HG03439 (cell line): ENCODE measurements around the gene TCP1.
"Not testable (repeated sequence)": the region's sequence is repeated elsewhere in the genome, so short reads cannot be mapped to it uniquely, and the experiment has no call there.

Experiments
- ATAC-seq: cut with Tn5 transposase; IDR thresholded peaks from one replicate; pipeline ENCODE4 v1.9.1; 2021; ENCODE audit warnings: mild to moderate bottlenecking, moderate library complexity; ENCODE audit not compliant: unreplicated experiment

Gene TCP1

DNA sequence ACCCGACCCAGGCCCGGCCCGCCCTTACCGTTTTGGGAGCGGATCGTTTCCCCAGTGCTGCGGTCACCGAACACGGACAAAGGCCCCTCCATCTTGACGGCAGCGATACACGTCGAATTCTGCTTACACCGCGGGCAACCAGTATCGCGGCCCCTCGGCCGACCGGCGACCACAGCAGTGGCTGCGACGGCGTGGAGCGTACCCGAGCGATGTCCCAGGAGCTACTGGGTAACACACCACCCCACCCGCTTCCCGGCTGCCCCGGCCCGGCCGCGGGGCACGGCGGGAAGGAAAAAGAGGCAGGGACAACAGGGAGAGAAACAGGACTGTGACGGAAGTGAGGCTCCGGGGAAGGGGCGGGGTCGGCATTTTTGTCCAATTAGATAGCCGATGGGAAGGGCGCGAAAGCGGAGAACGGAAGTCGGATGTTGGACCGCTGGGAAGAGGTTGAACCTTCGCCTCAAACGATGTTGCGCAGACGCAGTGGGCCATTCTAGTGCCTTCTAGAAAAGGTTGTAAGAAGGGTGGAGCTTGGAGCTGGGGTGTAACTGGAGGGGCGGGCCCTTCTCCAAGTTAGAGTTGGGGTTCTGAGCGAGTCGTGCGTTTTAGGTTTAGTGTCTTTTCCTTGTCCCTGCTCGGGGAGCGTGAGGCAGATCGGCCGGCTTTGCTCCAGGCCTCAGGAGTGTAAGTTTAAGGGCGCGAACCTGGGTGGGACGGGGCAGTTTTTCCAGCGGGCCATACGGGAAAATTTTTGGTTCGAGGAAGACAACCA, at the start of gene TCP1:
TSS of gene TCP1 (minus strand) at position 226 of the 772 bp plus-strand sequence. CDS start at position 92, 134 bp downstream.
- peak; percentile 76 for ATAC-seq

DNA sequence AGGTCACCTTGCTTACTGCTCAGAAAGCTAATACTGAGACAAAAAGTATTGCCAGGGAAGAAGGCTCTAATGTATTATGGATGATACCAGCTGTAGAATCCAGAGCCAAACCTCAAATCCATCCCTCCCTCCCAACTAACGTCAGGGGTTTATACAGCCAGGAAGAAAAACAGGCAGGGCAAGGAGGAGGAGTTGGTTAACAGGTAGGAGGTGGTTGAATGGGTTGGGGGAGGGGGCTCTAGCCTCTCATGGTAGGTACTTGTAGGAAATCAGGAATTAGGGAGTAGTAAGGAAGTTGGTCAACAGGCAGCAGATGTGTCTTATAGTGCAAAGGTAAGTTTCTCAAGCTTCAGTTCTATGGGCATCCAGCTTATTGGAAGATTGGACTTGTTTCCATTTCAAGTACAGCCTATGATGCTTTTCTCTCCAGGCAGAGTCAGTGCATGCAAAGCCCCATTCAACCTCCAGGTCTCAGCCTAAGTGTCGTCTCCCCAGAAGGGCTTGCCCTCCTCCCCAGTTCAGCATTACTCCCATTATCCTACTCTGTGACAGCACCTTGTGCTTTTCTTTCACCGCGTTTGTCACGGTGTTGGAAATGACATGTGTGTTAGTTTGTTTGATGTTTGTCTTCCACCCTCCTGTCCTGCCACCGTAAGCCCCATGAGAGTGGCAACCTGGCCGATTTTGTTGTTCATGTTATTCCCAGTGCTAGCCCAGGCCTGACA, 48.8 kb upstream of the TCP1 start:
- ATAC-seq = no peak

DNA sequence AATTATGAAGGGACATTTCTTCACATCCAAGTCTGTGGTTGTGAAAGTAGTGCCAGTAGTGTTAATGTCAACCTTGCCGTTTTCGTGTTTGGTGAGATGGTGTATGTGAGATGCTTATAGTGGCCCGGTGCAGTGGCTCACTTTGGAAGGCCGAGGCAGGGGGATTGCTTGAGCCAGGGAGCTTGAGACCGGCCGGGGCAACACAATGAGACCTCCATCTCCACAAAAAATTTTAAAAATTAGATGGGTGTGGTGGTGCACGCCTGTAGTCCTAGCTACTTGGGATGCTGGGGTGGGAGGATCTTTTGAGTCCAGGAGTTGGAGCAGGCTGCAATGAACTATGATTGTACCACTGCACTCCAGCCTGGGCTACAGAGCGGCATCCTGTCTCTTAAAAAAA, 48.1 kb upstream of the TCP1 start:
- no peak for ATAC-seq

DNA sequence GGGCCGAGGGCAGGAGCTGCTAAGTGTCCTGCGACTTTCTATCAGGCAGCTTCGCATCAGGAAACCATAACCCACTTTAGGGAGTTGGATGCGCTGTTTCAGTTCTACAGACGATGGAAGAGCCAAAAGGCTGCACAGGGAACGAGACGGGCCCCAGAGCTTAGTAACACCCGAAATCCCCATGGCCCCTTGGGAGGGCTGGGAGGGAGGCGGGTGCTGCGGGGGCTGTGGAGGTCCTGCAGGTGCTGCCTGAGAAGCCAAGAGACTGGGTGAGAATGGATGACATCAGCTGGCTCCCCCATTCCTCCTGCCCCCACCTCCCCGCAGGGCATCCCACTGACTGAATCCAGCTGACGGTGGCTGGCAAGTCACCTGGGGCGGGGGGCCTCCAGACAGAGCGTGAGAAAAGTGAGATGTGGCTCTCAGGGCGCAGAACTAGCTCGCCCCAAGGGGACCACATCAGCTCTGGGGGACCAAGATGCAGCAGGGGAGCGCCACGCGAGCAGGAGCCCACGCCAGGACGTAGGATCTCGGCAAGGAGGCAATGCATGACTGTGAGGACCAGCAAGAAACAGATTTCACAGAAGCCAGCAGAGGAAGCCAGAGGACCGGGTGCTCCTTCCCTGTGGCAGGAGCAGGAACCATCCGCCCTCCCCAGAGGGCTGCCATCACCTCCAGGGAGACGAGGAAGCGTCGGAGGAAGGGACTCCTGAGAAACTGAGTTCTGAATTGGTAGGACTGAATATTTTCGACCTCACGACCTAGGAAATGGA, 47.5 kb upstream of the TCP1 start:
- ATAC-seq = no peak

DNA sequence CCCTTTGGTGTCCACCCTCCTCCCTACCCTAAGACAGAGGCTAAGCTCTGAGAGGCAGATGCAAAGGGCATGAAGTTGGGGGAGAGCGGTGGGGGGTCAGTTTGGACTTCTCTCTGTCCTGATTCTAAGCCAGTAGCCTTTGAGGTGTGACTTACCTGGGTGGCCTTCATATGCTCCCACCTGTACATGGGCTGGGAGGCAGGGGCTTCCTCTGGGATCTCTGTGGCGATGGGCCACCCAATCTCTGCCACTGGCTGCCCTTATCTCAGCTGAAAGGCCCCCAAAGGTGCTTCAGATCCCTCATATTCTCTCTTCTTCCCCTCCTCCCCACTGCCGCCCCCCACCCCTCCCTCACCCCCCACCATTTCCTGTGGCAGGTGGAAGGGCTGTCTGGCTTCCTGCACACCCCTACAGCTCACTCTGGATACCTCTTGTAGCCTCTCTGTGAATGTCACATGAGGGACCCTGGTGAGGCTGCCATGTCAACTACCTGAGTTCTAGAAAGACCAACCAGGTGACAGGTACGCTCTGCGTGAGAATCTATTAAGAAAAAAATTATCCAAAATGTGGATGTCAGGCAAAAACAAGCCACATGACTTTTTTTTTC, 44.7 kb upstream of the TCP1 start:
- ATAC-seq = no peak

DNA sequence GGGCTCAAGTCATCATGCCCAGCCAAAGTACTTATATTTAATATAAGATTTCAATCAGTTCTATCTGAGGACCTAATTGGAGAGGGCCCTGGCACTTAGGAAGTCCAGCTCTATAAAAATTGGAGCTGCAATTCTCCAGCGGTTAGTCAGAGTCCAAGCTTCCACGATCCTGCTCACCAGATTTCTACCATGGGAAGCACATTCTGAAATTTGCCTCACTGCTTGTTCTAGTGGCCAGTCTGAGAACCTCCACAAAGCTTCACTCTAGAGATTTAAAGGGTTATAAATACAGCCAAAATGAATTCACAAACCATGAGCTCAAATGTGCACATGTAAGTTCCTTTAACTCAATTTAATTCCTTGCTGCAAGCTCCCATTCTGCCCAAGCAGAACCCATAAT, 44.2 kb upstream of the TCP1 start:
- ATAC-seq = no peak

DNA sequence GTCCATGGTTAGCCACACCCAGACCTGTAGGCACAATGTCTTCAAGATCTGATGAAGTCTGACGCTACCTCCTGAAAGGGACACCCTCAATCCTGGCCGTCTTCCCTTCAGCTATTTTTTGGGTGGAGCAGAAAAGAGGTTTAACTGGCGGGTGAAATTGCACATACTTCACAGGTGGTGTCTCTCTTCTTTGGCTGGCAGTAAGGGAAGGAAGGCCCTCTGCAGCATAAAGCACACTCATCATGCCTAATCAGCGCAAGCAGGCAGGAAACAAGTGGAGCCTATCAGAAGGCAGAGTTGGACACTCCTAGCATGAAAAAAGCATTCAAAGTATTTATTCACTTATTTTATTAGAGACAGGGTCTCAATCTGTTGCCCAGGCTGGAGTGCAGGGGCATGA, 43.5 kb upstream of the TCP1 start:
- ATAC-seq = no peak

DNA sequence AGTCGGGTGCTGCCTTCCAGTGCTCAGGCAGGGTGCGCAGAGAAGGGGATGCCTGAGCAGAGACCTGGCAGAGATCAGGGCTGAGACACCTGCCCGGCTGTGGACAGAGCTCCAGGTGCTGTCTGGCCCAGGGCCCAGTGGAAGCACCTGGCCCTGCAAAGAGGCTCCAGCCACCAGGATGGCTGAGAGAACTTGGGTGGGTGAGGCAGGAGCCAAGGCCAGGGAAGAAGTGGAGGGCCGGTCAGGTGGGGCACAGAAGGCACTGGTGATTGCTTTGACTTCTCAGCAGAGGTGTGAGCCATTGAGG, 41.9 kb upstream of the TCP1 start:
- ATAC-seq = no peak

DNA sequence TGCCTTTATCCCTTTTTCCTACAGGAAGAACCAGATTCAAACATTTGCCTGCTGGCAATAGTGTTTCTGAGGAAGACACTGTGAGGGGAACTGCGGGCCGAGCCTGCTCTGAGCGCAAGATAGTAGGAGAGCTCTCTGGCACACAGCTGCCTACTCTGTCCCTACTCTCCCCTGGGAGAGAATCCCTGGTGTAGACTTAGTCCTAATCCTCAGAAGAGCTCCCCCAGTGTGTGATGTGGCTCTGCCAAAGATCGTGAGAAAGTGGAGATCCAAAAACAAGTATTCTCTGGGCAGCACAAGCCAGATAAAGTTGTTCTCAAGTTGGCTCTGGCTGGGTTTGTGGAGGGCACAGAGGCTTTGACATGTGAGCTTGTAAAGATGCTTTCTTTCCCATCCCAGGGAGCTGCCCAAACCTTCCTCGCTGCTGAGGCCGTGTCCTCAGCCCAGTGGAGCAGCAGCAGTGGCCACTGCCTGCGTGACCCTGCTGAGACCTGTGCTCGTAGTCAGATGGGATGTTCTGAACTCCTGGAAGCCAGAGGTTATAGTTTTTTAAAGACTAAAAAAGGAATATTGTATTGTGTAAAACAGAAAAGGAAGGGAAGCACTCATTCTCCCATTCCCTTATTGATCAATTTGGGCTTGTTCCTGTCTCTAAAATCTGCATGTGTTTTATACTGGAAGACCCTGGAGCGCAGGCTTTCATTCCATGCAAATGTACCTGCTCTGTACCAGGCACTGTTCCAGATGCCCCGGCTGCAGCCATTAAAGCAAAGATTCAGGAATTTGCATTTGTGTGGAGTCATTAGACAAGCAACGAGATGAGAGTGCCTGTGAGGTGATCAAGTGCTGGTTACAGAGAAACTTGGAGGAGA, 41.3 kb upstream of the TCP1 start:
- ATAC-seq = no peak

- peak; percentile 61 for ATAC-seq
Observed at GRCh38 chr6:159829526-159829925, 40.1 kb upstream of the TCP1 start.

DNA sequence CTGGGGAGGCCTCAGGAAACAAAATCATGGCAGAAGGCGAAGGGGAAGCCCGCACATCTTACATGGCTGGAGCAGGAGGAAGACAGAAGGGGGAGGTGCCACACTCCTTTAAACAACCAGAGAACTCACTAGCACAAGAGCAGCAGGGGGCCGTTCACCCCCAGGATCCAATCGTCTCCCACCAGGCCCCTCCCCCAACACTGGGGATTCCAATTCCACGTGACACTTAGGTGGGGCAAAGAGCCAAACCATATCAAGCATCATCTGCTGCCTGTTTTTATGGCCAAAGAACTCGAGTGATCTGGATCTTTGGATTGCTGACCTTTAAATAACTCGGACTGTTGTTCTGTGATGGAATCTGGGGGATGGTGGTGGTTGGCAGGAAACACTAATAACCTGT, 38.7 kb upstream of the TCP1 start:
- no peak for ATAC-seq

GRCh38 chr6:159826968-159827647, 37.7 kb upstream of the TCP1 start:
- ATAC-seq = no peak

GRCh38 chr6:159826004-159826403, 36.6 kb upstream of the TCP1 start:
- ATAC-seq = no peak

- ATAC-seq = not testable (repeated sequence)
Observed at GRCh38 chr6:159824690-159825089, 35.3 kb upstream of the TCP1 start.

- no peak for ATAC-seq
Observed at GRCh38 chr6:159823953-159824352, 34.6 kb upstream of the TCP1 start.

GRCh38 chr6:159821726-159822125, 32.3 kb upstream of the TCP1 start:
- no peak for ATAC-seq

- no peak for ATAC-seq
Observed at GRCh38 chr6:159821122-159821521, 31.7 kb upstream of the TCP1 start.

DNA sequence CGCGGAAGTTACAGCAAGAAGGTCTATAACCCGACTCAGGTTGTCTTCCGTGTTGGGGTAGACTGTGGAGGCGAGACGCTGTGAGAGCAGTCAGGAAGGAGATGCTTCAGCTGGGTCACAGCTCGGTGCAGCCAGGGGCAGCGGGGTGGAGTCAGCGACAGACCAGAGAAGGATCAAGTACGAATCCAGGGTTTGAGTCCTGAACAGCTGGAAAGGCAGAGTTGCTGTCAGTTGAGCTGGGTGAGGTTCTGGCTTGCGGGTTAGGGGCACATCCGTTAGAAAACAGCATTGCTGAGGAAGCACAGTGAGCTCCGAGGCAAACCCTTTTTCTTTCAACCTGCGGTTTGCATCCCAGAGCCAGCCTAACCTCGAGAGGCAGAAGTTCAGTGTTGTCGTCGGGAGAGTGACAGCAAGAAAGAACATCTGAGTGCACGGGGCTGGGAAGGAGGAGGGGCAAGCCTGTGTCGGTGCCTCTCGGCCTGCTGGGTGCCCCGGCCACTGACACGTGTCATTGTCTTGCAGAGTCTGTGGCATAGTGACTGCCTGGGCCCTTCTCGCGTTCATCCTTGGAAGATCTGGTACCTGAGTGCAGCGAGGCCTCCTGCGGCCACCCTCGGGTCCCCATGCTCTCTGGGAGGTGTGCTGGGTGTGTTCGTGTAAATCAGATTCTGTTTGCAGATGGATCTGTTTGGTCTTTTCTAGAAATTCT, 30.7 kb upstream of the TCP1 start:
- no peak for ATAC-seq

DNA sequence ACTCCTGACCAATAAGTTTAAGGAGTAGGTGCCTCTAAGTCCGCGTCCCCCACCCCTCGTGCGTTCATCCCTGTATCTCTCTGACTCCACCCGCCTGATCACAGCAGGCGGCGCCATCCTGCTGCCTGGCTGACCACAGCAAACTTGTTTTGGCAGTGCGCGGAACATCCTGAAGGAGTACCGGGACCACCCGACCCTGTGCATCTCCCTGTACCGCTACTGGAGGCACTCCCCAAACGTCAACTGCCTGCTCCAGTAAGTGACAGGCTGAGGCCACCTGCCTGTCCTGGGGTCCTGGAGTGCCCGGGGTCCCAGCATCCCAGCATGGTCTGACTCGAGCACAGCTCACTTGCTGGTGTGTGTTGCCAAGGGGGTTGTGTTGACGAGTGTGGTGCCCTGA, 29.7 kb upstream of the TCP1 start:
- ATAC-seq = no peak
